ENCODE results near the gene VAPB.

DNA sequence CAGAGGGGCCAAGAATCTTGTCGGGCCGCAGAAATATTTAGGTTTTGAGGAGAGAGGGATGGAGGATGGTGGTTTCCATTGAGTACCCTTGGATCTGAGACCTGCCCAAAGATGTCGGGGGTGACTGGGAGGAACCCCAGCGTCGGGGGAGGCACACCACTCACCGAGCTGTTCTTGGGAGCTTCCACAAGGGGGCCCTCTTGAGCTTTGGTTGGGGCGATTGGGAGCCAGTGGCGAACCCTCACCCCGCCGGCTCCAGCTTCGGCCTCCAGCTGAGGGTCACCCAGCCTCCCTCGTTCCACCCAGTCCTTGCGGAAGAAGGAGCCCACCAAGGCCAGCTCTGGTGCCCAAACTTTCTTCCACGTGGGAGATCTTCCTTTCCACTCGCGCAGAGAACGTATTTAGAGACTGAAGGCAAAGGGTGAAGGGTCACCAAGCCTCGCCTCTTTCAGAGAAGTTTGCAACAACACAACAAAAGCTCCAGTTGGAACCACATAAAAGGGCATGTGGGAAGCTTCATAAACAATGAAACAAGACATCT, 92.5 kb downstream of the VAPB start:
- no peak for TF ChIP-seq SRF (IDR thresholded peaks at IDR 0.05; ENCODE audit: low read depth in 2 of 2, low read length in 2 of 2)
- no peak for TF ChIP-seq ZBTB33 (IDR thresholded peaks at IDR 0.05)
- no peak for TF ChIP-seq KDM1A (IDR thresholded peaks at IDR 0.05; ENCODE audit: borderline replicate concordance)
